ENCODE data around the gene GRIN1.

- TF ChIP-seq CTCF (IDR thresholded peaks at IDR 0.05) (no peak), EP300 (IDR thresholded peaks at IDR 0.05) (no peak), POLR2A (IDR thresholded peaks at IDR 0.05) (no peak)
These were observed 29.5 kb upstream of the GRIN1 start for GRCh38 chr9:137109250-137110146.
